NB4 (cell line): Measurements from ENCODE around the gene MAP3K1.

ENCODE experiments used
- POLR2A ChIP-seq: IDR thresholded peaks from 2 replicates; pipeline ENCODE4 v1.6.1; 2011; ENCODE audit warnings: mild to moderate bottlenecking; ENCODE audit not compliant: insufficient read length; ENCODE audit errors: extremely low read depth
- TF ChIP-seq, protein P1 (sequence below): IDR thresholded peaks from one replicate; pipeline ENCODE4 v1.5.1; 2012; ENCODE audit warnings: low read depth, low read length

- TF ChIP-seq, protein P1, sequence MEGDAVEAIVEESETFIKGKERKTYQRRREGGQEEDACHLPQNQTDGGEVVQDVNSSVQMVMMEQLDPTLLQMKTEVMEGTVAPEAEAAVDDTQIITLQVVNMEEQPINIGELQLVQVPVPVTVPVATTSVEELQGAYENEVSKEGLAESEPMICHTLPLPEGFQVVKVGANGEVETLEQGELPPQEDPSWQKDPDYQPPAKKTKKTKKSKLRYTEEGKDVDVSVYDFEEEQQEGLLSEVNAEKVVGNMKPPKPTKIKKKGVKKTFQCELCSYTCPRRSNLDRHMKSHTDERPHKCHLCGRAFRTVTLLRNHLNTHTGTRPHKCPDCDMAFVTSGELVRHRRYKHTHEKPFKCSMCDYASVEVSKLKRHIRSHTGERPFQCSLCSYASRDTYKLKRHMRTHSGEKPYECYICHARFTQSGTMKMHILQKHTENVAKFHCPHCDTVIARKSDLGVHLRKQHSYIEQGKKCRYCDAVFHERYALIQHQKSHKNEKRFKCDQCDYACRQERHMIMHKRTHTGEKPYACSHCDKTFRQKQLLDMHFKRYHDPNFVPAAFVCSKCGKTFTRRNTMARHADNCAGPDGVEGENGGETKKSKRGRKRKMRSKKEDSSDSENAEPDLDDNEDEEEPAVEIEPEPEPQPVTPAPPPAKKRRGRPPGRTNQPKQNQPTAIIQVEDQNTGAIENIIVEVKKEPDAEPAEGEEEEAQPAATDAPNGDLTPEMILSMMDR: no peak
- no peak for TF ChIP-seq POLR2A
Measured at GRCh38 chr5:56791396-56791795, 24.0 kb upstream of the MAP3K1 start.
